PC-3 (cell line): ENCODE data around the gene BBS7.

Experiments used
- EZH2 ChIP-seq: fragments of 300-600 bp; sonication (generic); IDR thresholded peaks from one replicate; pipeline ENCODE4 v1.6.1; 2017; ENCODE audit warnings: antibody characterized with exemption, mild to moderate bottlenecking, low read length; ENCODE audit not compliant: unreplicated experiment
- EZH2phosphoT487 ChIP-seq: fragments of 300-600 bp; sonication (generic); IDR thresholded peaks from 2 replicates; pipeline ENCODE4 v1.6.1; 2018; ENCODE audit warnings: mild to moderate bottlenecking, antibody characterized with exemption, low read length, borderline replicate concordance
- TF ChIP-seq, protein P1 (sequence below): fragments of 300-600 bp; sonication (generic); conservative IDR thresholded peaks from 2 replicates; pipeline ENCODE4 v1.5.1; 2017; ENCODE audit warnings: antibody characterized with exemption, low read depth, mild to moderate bottlenecking, low read length

GRCh38 chr4:121822796-121823504, 47.3 kb downstream of the BBS7 start:
- TF ChIP-seq, protein P1, sequence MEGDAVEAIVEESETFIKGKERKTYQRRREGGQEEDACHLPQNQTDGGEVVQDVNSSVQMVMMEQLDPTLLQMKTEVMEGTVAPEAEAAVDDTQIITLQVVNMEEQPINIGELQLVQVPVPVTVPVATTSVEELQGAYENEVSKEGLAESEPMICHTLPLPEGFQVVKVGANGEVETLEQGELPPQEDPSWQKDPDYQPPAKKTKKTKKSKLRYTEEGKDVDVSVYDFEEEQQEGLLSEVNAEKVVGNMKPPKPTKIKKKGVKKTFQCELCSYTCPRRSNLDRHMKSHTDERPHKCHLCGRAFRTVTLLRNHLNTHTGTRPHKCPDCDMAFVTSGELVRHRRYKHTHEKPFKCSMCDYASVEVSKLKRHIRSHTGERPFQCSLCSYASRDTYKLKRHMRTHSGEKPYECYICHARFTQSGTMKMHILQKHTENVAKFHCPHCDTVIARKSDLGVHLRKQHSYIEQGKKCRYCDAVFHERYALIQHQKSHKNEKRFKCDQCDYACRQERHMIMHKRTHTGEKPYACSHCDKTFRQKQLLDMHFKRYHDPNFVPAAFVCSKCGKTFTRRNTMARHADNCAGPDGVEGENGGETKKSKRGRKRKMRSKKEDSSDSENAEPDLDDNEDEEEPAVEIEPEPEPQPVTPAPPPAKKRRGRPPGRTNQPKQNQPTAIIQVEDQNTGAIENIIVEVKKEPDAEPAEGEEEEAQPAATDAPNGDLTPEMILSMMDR = no peak; the same call in 1 of the 2 replicates
- TF ChIP-seq EZH2 (no peak), EZH2phosphoT487 (no peak)
